Midbrain (tissue), 1 donor: Measurements from ENCODE around the gene PLPPR4.
"Not testable (repeated sequence)": the region's sequence is repeated elsewhere in the genome, so short reads cannot be mapped to it uniquely, and the experiment has no call there.

ENCODE experiments used
- DNase-seq: peaks from one replicate; lab custom pipeline; 2025; lab: John Stamatoyannopoulos, UW

PLPPR4 gene

GRCh38 chr1:99269321-99269720, 5.0 kb downstream of the PLPPR4 start:
- no peak for DNase-seq

GRCh38 chr1:99270646-99271045, 6.4 kb downstream of the PLPPR4 start:
- no peak for DNase-seq

- no peak for DNase-seq
Observed at GRCh38 chr1:99271249-99271648, 7.0 kb downstream of the PLPPR4 start.

DNA sequence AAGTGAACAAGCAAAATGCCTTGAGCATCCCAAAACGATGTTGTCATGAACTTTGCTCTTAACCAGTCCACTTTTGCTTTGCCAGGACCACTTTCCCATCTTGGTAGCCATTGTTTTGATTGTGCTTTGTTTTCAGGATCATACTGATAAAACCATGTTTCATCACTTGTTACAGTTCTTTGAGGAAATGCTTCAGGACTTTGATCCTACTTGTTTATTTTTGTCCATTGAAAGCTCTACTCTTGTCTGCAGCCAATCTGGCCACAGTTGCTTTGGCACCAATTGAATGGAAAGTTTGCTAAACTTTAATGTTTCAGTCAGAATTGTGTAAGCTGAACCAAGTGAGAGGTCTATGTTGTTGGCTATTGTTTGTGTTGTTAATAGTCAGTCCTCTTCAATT, 12.8 kb downstream of the PLPPR4 start:
- no peak for DNase-seq

DNA sequence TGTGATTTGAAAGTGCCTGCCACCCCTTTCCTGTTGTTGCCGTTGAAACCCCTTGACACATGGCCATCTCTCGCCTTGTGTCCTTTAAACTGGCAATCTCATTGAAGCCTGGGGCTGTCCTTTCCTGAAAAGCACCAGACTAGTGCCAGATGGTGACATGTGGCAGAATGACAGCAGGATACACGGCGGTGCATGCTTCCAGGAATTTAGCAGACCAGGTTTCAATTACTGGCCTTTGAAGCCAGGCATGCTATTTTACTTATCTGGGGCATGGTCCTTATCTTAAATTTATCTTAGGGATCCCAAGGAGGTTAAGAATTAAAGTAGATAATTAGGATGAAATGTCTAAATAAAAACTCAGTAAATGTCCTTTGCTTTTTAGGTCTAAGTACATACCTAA, 15.2 kb downstream of the PLPPR4 start:
- no peak for DNase-seq

DNA sequence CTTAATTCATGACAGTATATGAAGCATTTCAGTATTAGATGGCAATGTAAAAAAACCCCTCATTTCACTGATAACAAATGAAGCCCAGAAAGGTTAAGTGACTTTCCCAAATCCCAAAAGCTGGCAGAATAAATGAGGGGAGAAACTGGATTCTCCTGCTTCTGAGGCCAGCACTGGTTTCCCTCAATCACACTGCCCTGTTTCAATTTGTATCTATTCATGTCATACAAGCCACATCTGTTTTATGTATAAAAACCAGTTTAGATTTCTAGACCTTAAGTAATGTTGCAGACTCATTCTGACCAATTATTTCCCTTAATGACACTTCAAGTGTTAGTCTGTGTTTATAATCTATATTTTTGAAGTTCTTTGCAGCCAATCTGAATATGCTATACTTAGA, 16.8 kb downstream of the PLPPR4 start:
- no peak for DNase-seq

DNA sequence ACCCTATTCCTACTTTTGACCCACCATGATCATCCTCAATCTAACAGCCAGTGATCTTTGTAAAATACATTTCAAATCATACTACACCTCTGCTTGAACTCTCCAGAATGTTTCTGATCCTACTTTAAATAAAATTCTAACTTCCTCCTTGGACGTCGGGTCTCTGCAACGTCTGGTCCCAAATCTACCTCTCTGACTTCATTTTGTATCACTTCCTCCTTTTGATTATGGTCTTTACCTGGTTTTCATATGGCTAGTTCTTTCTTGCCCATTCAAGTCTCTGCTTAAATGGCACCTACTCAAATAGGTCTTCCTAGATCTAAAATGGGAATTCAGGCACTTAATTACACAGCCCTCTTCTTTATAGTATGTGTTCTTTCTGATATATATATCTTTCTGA, 18.2 kb downstream of the PLPPR4 start:
- DNase-seq = no peak

DNA sequence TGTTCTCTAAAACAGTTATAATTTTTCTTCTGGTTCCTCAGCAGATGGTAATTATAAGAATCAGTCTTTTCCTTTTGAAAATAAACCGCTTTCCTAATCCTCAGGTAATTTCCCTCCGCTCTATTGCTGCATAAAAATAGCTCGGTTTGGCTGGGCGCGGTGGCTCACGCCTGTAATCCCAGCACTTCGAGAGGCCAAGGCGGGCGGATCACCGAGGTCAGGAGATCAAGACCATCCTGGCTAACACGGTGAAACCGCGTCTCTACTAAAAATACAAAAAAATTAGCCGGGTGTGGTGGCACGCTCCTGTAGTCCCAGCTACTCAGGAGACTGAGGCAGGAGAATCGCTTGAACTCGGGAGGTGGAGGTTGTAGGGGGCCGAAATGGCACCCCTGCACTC, 19.2 kb downstream of the PLPPR4 start:
- not testable (repeated sequence) for DNase-seq

DNA sequence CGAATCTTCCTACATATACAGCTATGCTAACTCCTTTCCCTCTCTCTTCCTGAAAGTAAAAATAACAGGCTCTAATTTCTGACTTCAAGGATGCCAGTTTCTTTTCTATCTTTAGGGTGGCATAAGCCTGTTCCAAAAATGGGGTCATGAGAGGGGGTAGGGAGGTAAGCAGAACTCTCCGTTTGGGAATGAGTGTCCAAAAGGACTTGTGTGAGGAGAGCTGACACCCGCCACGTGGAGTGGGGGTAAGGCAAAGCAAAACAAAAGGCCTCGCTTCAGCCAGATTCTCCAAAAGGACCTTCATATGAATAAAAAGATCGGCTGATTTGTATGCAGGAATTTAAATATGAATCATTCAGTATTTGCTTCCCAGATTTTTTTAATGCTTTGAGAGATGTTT, 28.6 kb downstream of the PLPPR4 start:
- no peak for DNase-seq

DNA sequence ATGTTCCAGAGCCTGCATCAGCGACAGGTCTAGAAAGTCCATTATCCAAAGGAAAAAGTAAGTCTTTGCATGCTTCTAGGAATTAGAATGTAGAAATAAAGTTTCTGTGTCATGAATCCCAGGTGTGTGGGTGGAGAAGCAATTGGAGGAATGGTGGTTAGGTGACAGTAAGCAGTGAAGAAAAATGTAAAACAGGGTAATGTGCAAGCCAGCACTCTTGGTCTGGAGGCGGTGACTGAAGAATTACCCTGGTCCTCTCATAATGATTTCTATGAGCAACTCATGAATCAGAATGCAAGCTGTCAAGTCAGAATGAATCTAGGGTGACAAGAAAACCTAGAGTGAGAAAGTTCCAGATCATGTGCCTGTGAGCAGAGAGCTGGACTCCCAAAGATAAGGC, 33.6 kb downstream of the PLPPR4 start:
- no peak for DNase-seq

DNA sequence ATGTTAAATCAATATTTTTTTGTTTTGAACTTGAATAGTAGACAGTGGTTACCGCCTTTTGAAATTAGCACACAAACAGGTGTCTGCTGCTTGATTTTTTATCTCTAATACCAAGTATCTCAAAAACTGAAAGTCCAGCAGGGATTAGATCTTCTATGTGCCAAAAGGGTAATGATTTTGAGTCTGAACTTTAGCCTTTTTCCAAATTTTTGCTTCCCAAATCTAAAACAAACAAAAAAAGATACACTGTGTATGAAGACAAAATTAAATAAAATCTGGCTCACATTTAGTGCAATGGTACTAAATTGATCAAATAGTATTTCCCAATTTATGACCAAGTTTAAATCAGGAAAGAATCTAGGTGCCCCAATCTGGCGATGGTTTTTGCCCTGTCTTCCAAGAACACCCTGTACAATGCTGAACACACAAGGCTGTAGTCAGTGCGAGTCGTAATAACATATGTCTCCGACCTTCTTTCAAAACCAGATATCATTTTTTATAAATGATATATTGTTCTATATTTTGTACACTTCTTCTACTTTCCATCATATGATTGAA, 40.5 kb downstream of the PLPPR4 start:
- no peak for DNase-seq

GRCh38 chr1:99305626-99306025, 41.3 kb downstream of the PLPPR4 start:
- no peak for DNase-seq

GRCh38 chr1:99306056-99306455, 41.8 kb downstream of the PLPPR4 start:
- no peak for DNase-seq

DNA sequence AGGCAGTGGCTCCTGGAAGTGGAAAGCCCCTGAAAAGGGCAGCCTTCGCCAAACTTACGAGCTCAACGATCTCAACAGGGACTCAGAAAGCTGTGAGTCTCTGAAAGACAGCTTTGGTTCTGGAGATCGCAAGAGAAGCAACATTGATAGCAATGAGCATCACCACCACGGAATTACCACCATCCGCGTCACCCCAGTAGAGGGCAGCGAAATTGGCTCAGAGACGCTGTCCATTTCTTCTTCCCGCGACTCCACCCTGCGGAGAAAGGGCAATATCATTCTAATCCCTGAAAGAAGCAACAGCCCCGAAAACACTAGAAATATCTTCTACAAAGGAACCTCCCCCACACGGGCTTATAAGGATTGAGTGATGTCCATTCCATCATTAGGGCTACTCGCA, 42.4 kb downstream of the PLPPR4 start:
- DNase-seq = no peak

DNA sequence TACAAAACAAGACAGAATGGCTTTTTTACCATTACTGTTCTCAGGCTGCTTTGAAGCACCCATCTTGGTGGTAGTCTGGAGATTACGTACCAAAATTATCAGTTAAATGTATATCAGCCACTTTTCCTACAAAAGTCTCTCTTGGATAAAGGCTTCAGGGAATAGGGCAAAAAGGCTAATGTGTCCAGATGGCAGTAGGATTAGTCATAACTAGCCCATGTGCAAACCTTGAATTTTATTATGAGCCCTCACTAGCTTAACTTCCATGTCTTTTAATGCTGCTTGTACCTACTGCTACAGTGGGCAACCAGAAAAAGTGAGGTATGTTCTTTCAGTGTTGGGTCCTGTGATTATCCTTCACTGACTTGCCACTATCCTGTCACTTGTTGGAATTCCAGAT, 51.0 kb downstream of the PLPPR4 start:
- DNase-seq = no peak

DNA sequence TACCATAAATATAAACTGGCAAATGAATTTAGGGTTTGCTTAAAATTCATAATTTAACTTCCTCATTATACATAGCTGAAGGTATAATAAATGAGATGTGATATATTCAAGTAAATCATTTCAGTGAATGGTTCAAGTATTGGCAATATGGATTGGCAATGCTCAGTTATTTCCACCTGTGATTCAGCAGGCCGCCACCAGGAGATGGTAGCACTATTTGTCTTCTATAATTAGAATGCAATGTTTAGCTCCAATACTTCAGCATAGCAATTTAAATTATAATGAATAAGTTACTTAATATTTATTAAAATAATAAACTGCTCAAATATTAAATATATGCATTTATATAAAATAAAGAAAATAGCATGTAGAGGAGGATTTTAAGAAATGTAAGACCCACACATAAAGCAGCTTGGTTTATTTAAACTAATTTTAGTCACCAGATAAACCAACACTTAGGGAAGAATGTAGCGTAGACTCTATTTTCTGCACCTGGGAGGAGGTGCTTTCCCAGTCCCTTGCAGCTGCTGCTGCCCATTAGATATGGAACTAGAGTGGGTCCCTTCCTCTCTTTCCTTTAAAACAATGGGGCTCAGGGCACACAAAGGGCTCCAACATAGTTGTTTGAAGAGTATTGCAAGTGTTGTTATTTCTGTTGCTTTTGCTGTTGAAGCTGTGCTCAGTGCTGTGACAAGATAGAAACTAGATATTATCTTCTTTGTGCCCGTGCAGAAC, 62.1 kb downstream of the PLPPR4 start:
- DNase-seq = no peak

GRCh38 chr1:99327357-99327756, 63.1 kb downstream of the PLPPR4 start:
- DNase-seq = no peak

DNA sequence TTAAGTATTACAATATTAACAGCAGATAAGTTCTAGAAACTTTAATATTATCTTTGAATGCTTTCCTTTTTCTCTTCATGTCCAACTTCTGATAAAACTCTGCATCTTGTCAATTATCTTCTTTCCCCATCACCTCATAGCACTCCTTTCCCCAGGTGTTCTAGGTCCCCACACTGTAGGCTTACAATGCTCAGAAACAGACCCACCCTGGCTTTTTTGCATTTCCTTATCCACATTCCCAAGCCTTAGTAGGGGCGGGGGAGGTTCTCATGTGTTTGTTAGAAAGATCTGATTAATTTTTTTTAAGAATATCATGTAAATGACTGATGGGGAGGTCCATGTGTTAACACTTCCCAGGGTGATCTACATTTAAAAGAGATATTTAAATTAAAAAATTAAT, 63.9 kb downstream of the PLPPR4 start:
- no peak for DNase-seq

DNA sequence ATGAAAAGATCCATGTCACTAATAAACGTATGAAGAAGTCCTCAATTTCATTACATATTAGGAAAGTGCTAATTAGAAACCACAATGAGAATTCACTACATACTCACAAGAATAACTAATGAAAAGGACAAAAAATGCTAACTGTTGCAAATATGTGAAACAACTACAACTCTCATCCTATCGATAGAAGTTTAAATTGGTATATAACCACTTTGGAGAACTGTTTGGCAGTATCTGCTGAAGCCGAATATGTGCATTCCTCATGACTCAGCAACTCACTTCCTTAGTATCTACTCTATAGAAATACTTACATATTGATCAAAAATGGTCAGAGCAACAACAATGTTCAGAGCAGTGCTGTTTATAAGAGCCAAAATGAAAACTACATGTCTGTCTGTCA, 66.8 kb downstream of the PLPPR4 start:
- DNase-seq = no peak

DNA sequence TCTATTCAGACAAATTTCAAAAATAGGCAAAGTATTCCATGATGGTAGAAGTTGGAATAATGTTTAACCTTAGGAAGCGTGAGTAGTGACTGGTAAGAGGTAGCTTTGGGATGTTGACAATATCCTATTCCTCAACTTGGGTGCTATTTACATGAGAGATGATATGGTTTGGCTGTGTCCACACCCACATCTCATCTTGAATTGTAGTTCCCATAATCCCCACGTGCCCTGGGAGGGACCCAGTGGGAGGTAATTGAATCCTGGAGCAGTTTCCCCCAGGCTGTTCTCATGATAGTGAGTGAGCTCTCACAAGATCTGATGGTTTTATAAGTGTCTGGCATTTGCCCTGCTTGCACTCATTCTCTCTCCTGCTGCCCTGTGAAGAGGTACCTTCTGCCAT, 67.3 kb downstream of the PLPPR4 start:
- DNase-seq = no peak

- no peak for DNase-seq
Observed at GRCh38 chr1:99332561-99332960, 68.3 kb downstream of the PLPPR4 start.

- no peak for DNase-seq
Observed at GRCh38 chr1:99334991-99335390, 70.7 kb downstream of the PLPPR4 start.

GRCh38 chr1:99347041-99347684, 82.9 kb downstream of the PLPPR4 start:
- no peak for DNase-seq
